ENCODE results near the gene AP5S1.
A peak's percentile ranks its signal among the peaks of the same experiment; 100 is the strongest.

Gene AP5S1

GRCh38 chr20:3803854-3804253 is 16.5 kb upstream of the AP5S1 start:
- TF ChIP-seq CTCF (conservative IDR thresholded peaks at IDR 0.05) (no peak), ZFX (IDR thresholded peaks at IDR 0.05) (no peak)

GRCh38 chr20:3804254-3804751 is 16.0 kb upstream of the AP5S1 start:
- TF ChIP-seq CTCF (conservative IDR thresholded peaks at IDR 0.05) (no peak), ZFX (IDR thresholded peaks at IDR 0.05) (no peak)
- H3K27ac ChIP-seq = no peak overlapping the region

More at GRCh38 chr20:3803854-3804253, 16.5 kb upstream of the AP5S1 start:
- H3K27ac ChIP-seq = no peak overlapping the region

GRCh38 chr20:3804781-3805180 is 15.6 kb upstream of the AP5S1 start:
- no peak for TF ChIP-seq CTCF (conservative IDR thresholded peaks at IDR 0.05)
- no peak for TF ChIP-seq ZFX (IDR thresholded peaks at IDR 0.05)
- H3K27ac ChIP-seq = no peak overlapping the region

DNA sequence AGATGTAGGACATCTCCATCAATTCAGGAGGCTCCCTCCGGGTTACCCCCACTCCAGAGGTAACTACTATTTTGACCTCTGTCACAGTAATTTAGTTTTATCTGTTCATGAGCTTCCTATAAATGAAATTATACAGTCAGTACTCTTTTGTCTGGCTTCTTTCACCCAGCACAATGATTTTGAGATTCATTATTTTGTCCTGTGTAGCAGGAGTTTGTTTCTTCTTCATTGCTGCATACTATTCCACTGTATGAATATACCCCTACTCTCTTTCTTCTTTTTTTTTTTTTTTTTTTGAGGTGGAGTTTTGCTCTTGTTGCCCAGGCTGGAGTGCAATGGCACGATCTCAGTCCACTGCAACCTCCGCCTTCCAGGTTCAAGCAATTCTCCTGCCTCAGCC is 11.8 kb upstream of the AP5S1 start:
- H3K27ac ChIP-seq = peak overlapping the region; percentile 81
- TF ChIP-seq CTCF (conservative IDR thresholded peaks at IDR 0.05) = no peak
- TF ChIP-seq ZFX (IDR thresholded peaks at IDR 0.05) = no peak

- TF ChIP-seq ZFX (IDR thresholded peaks at IDR 0.05) (no peak), CTCF (conservative IDR thresholded peaks at IDR 0.05) (no peak)
- peak overlapping the region; percentile 79 for H3K27ac ChIP-seq
These were observed 8.7 kb upstream of the AP5S1 start for GRCh38 chr20:3811467-3812258.

DNA sequence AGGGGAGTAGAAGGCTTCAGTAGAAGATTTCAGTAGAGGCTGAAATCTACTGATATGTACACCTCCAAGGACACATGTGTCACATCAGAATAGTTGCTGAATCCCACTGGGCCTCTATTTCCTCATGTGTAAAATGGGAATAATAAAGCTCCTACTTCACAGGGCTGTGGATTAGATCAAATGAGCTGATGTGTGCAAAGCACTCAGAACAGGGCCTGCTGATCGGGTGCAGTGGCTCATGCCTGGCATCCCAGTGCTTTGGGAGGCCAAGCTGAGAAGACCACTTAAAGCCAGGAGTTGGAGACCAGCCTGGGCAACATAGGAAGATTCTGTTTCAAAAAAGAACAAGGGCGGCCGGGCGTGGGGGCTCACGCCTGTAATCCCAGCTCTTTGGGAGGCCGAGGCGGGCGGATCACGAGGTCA is 8.1 kb upstream of the AP5S1 start:
- H3K27ac ChIP-seq = peak overlapping the region; percentile 79
- TF ChIP-seq CTCF (conservative IDR thresholded peaks at IDR 0.05) (no peak), ZFX (IDR thresholded peaks at IDR 0.05) (no peak)

- TF ChIP-seq CTCF (conservative IDR thresholded peaks at IDR 0.05) = no peak
- no peak for TF ChIP-seq ZFX (IDR thresholded peaks at IDR 0.05)
- peak overlapping the region; percentile 79 for H3K27ac ChIP-seq
These were observed 7.1 kb upstream of the AP5S1 start for GRCh38 chr20:3812975-3813847.
